GM18499 (cell line): ENCODE measurements around the gene ITLN1.

Experiments
- ATAC-seq: cut with Tn5 transposase; IDR thresholded peaks from one replicate; pipeline ENCODE4 v1.9.1; 2021; ENCODE audit warnings: moderate number of reproducible peaks; ENCODE audit not compliant: insufficient read depth, unreplicated experiment

ITLN1 gene

DNA sequence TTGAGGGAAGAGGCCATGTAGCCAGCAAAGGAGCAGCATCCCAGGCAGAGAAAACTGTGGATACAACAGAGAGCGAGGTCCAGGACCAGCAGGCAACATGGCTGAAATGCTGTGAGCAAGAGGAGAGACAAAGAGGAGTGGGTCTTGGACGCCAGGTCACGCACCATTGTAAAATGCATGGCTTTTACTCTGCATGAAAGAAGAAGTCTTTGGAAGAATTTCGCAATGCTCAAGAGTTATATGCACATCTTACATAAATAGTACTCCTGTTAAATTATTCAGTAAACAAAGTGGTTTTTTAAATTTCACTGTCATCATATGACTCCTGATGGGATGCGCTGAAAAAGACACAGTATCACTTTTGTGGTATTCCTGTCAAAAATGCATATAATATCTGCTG, 25.8 kb downstream of the ITLN1 start:
- no peak for ATAC-seq

DNA sequence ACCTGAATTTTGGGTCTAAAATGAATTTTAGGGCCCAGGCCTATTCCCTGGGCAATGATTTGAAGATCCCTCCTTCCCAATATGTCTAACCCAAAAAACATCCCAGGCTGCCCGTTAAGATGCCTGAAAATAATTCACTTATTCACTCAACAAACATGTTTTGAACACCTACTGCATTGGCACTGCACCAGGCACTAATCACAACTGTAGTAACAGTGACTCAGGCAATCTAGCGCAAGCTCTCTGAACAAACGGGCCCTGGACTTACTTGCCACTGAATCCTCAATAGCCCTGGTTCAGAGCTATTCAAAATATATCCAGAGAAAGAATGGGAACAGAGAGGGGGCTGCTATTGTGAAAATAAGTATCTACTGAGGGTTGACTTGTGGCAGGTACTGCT, 26.5 kb downstream of the ITLN1 start:
- no peak for ATAC-seq

DNA sequence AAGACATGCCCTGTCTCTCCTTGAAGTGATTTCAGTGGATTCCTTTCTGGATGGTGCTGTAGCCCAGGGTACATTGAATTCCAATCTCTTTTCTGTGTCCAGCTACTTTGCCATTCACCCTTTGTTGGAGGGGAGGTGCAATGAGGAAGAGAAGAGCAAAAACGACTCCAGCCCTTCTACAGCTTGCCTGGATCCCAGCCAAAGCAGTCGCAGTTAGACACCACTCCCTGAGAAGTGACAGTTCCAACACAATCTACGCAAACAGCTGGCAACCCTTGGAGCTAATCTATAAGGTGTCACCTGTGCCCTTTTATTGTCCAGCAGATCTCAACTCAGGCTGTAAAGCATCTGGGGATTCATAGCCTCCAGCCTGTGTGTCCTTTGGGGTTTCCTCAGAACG, 26.9 kb downstream of the ITLN1 start:
- ATAC-seq, result no peak

DNA sequence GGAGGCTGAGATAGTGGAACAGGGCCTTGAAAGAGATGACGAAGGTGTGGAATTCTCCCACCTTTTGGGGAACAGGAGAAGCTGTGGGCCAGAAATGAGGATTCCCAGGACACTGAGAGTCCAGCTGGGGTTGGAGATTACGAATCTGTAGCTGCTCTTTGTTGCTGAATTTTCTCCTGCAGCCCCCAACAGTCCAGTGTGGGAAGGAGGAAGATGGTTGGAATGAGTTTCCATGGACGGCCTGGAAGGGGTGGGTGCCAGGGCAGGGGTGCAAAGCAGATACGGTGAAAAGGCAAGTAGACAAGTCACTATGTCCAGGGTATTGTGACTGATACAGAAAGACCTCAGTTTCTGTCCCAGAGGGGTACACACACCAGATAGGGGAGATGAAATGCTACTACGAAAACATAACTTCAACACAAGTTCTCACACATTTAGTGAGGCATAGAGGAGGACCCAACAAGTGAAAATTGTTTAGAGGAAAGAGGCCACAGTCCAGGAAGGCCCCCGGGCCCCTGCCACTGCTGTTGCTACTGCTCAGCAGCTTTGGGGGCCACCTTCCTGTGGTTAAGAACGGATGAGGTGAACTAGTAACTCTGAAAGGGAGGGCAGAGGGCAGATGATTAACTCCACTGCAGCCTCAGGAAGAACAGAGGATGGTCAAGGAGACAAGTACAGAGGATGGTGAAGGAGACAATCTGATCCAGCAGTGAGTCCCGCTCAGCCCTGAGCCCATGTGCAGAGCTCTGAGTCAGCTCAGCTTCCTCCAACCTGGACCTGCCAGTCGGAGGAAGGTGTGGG, 29.6 kb downstream of the ITLN1 start:
- peak; percentile 55 for ATAC-seq

DNA sequence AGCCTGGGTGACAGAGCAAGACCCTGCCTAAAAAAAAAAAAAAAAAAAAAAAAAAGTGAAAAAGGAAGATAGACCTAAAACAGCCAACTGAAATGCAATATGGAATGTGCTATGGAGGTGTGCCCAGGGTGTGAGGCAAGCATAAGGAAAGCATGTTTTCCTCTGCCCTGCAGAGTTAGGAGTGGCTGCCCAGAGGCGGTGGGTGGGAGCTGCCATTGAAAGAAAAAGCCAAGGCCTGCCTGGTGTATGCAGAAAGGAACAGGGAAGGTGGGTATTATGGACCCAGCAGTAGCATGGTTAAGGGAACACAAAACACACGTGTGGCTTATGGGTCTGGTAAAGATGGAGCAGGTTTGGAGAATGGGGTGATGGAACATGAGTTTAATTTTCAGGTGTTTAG, 31.2 kb downstream of the ITLN1 start:
- no peak for ATAC-seq

DNA sequence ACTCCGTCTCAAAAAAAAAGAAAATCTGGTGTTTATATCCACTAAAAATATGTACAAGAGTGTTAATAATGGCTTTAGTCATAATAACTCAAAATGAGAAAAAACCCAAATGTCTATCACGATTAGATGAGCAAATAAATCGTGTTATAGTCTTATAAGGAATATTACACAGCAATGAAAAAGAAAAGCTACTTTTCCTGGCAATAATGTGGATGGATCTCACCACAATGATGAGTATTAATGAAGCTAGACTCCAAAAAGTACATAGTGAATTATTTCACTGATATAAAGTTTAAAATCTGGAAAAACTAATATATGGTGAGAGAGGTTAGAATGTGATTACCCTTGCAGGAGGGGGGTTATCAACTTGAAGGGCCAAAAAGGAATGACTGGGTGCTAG, 32.0 kb downstream of the ITLN1 start:
- no peak for ATAC-seq

DNA sequence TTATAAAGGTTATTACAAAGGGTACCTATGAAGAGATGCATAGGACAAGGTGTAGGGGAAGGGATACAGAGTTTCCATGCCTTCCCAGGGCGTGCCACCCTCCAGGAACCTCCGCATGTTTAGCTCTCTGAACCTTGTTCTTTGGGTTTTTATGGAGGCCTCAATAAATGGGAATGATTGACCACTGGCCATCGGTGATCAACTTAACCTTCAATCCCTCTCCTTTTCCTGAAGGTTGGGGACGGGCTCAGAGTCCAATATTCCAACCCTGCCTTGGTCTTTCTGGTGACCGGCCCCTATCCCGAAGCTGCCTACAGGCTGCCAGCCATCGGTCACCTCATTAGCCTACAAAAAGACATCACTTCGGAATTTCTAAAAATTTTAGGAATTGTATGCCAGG, 34.0 kb downstream of the ITLN1 start:
- no peak for ATAC-seq

DNA sequence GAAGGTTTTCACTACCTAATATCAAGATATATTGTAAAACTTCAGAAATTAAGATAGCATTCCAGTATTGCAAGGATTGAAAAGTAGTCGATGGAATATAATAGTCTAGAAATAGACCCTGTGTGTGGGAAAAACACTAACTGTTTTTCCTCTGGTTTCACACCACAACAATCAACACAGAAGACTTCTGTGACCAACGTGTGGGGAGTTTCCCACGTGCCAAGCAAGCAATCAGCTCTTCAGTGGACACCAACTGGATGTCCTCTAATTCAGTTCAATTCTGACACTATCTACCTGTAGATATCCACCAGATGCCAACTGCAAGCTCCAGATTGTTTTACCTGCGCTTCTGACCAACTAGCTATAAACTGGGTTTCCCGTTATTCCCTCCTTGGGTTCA, 34.4 kb downstream of the ITLN1 start:
- no peak for ATAC-seq

DNA sequence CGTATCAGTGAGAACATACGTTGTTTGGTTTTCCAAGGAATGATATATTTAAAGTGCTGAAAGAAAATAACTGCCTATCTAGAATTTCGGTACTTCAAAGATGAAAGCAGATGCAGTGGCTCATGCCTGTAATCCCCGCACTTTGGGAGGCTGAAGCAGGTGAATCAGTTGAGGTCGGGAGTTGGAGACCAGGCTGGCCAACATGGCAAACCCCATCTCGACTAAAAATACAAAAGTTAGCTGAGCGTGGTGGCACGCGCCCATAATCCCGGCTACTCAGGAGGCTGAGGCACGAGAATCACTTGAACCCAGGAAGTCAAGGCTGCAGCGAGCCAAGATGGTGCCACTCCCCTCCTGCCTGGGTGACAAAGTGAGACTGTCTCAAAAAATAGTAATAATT, 38.7 kb downstream of the ITLN1 start:
- no peak for ATAC-seq

DNA sequence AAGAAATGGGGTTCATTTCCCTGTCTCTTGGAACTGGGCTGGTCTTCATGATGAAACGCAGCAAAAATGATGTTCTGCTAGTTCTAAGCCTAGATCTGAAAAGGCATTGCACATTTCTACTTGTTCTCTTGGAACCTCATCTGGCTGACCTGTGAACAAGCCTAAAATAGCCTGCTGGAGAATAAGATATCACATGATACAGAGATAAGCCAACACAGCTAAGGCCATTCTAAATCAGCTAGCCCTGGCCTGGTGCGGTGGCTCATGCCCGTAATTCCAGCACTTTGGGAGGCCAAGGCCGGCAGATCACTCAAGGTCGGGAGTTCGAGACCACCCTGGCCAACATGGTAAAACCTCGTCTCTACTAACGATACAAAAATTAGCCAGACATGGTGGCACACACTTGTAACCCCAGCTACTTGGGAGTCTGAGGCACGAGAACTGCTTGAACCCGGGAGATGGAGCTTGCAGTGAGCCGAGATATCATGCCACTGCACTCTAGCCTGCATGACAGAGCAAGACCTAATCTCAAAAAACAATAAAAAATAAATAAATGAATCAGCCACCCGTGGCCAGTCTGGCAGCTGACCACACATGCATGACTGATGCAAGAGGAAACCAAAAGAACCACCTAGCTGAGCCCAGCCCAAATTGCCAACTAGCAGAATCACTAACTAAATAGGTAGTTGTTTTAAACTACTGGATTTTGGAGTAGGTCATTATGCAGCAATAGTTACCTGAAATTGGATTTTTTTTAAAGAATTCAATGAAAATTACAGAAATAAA, 40.3 kb downstream of the ITLN1 start:
- ATAC-seq, result no peak

DNA sequence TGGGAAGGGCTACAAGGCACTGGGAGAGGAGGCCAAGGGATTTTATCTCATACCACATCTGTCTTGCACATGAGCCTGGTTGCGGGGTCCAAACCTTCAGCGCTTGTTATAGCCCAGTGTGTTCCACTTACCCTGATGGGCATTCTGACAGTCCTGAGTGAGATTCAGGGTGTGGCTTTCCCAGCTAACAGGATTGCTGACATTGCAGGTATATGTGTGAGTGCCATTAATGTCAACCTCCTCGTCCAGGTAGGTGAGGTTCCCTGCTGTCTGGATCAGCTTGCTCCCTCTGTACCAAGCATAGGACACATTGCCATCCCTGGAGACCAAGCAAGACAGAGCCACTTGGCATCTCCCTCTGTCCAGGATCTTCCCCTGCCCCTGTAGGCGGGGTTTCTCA, 43.9 kb downstream of the ITLN1 start:
- ATAC-seq, result no peak

DNA sequence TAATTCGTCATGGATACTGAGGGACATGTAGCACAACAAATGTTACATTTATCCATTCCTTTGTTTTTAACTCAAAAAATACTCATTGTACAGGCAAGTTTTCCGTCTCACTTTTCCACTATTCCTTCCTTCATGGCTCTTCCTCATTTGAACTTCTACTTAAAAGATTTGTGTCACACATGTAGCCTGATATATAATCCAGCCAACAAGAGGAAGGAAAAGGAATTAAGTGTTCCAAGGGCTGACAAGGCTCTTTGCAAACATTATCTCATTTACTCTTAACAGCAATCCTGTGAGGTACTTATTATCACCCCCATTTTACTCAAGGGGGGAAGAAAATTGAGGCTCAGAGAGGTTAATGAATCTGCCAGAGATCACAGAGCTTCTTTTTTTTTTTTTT, 45.2 kb downstream of the ITLN1 start:
- ATAC-seq, result no peak

DNA sequence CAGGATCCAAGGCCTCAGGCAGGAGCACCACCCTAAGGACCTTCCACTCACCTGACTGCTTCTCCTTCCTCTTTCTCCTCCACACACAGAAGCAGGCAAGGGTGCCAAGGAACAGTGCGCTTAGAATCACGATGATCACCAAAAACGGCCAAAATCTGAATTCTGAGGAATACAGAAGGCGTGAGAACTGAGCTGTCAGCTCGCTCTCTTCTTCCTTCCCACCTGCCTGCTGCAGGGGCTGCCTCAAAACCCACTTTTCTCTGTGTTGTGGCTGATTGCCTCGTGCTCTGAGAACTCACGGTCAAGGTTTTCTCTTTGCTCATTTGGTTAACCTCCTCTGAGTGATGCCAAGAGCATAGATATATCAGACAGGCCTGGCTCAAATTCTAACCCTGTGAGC, 46.1 kb downstream of the ITLN1 start:
- ATAC-seq, result no peak

DNA sequence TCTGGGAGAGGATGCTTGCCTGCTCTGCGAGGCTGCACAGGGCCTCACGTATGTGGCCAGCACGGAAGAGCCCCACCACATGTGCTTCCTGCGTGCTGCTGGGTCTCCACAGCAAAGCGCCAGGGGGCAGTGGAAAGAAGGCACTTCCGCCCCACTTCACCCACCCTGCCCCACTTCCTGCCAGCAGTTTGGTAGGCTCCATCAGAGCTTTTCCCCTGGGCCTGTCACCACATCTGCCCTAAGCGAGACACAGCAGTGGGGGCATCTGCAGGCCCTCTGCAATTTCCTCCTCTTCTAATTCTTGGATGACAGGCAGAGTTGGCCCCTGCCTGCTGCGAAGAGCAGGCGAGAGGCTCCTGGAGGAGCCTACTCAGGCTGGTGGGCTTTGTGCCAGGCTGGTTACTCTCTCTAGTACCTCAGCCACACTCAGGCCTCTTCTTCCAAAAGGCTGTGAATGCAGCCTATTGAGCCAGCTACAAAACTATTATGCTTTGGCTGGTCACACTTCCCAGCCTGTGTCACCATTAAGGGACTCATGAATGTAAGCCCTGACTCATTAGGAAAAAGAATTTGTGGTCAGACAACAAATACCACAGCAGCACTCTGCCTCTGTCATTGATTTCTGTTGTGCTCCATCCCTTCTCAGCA, 47.3 kb downstream of the ITLN1 start:
- ATAC-seq, result peak; percentile 69

DNA sequence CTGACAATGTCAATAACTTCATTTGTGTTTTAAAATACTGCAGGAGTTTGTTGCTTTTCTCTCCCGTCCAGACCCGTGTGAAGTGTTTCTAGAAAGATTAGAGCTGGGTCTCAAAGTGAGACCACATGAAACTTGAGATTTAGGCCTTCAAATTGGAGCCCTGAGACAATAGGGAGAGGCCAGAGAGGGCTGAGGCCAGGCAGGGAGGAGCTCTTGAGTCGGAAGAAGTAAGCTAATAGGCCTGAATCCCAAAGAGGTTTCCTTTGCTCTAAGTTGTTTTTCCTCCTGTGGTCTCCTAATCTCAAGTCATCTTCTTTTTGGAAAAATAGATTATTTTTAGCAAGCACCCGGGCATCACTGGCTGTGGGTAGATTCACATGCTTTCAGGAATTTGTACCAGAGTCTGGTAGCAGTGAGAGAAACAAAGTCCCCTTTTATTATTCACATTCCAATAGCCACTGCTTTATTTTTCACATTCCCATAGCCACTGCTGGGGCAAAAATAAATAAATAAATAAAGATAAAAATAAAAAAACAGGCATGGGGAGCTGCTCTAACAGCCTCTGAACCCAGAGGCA, 47.9 kb downstream of the ITLN1 start:
- no peak for ATAC-seq

DNA sequence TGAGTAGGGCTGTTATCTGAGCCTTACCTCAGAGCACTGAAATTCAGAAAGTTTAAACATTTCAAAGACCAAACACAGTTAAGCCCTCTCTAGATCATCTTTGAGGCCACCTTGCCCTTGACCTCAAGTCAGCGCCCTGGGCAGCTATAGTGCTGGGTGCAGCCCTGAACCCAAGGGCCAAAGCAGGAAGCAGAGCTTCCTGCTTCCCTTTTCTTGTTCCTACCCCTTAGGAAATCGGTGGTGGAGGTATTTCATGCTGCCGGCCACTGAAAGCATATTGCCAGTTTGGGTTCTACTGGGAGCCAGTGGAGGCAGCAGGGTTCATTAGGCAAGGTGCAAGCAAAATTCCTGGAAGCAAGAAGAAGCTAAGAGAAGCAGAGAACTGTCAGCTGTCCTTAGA, 48.4 kb downstream of the ITLN1 start:
- no peak for ATAC-seq

DNA sequence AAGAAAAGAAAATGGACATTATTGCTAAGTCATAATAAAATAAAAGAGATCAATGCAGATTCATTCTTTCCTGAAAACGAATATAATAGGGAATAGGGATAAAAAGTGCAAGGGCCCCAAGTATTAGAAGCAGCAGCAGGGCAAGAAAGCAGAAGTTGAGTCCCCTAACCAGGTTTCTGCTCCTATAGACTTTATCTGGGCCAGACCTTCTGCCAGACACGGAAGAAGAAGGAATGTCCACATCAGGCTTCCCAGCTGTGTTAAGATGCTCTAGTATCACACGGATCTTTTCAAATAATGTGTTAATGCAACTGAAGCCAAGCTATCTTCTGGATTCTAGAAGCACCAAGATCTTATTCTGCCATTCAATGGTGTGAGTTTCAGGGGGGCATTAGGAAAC, 49.2 kb downstream of the ITLN1 start:
- ATAC-seq, result no peak

DNA sequence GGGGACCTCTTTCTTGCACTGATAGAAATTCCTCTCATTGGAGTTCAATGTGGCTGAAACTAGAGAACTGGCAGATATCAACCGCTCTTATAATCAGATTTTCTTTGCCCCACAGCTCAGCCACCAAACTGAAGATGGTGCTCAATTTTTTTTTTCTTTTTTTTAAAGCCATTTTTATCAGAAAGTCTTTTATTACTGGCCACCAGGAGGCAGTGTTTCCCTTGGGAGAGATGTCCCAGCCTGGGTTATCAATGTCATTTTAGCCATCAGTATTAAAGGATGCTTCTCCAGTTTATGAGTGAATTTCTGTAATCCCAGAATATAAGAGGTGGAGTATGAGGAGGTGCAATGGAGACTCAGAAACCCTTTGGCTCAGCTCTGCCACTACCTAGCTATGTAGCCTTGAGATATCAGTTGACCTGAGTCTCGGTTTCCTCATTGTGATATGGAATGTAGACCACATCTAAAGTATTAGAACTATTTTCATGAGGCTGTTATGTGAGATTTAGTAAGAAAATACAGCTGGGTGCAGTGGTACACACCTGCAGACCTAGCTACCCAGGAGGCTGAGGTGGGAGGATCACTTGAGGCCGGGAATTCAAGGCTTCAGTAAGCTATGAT, 49.9 kb downstream of the ITLN1 start:
- no peak for ATAC-seq

DNA sequence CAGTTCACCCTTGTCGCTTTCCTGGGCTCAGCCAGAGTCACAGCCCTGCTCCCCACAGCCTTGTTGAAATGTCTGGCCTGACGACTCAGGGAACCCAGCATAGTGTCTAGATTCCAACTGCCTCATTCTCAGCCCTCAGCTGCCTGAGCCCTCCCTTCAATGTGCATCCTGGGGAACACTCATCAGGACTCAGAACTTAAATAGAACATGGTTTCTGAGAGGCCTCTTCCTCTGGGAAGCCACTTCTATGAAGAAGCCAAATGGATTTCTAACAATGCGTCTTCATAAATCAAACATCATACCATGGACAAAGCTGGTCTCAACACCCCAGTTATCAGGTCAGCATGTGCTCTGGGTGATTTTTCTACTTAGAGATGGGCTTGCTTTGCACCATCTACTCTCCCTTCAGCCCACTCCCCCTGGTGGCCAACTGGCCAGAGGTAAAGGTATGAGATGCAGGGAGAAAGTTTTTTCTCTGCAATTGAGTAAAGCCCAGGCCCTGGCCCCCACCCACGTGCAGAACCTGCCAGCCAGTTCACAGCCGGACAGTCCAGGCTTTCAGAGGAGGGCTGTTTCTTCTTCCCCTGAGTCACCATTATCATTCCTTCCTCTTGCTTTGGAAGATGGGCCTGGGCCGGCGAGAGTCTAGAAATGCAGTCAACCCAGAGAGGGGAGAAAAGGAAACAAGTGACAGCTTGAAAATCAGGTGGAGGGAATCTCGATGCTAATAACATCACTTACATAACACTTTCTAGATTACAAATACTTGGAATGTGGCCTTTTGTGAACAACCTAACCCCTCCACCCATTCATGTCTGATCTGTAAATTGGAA, 54.4 kb downstream of the ITLN1 start:
- no peak for ATAC-seq

DNA sequence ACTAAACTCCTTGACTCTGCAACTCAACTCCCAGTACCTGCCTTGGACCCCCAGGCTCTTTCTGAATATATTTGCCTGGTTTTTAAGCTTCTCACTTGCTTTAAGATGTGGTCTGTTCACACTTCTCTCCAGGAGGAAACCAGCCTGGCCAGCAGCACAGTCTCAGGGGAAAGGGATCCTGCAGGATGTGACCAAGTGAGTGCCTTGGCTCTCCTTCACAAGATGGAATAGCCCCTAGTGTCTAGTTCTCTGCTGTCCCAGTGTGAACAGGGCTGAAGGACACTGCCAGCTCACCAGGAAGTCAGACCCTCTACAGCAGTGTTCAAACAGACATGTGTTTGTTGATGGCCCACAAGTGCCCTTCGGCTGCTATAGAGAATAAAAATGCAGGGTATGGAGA, 55.2 kb downstream of the ITLN1 start:
- ATAC-seq, result no peak
